Measurements from ENCODE around the gene CNIH3.
"Not testable (repeated sequence)": the region's sequence is repeated elsewhere in the genome, so short reads cannot be mapped to it uniquely, and the experiment has no call there.

The CNIH3 gene

DNA sequence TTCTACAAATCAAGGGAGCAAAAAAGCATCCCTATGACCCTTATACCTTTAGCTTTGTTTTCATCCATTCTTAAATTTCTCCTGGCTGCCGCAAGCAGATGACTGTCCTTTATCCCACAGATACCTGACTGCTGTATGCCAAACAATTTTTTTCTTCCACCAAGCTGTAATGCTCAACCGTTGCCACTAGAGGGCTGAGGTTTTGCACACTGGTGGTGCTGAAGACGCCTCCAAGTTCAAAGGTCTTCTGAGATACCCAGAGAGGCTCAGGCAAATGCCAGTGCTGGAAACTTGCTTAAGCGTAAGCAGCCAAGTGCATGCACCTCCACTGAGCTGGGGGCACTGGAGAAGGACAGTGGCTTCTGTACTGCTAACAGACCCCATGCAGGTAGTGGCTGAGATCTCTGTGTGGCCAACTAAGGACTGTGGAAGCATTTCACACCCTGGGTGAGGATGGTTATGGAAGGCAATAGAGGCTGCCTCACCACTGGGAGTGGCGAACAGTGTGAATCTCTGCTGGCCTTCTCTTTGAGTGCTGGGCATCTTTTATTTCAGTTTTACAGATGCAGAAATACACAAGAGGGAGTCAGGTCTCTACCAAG, 28.5 kb downstream of the CNIH3 start:
- peak; percentile 51 for DNase-seq

DNA sequence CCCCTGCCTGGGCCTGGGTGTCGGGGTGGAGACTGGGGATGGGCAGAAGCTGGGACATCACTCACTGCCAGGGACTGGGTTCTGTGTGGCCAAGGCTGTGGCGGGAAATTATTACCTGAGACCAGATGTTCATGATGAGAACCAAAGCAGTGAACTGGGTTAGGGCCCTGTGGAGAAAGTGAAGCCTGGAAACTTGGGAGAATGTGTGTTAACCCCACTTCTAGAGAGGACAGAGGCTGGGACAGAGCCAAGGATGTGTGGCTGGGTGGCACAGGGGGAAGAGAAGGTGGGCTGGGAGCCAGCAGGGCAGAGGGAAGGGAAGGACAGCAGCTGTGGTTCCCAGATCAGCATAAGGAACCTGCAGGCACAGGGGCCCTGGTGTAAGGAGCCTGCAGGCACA, 31.3 kb downstream of the CNIH3 start:
- no peak for DNase-seq

DNA sequence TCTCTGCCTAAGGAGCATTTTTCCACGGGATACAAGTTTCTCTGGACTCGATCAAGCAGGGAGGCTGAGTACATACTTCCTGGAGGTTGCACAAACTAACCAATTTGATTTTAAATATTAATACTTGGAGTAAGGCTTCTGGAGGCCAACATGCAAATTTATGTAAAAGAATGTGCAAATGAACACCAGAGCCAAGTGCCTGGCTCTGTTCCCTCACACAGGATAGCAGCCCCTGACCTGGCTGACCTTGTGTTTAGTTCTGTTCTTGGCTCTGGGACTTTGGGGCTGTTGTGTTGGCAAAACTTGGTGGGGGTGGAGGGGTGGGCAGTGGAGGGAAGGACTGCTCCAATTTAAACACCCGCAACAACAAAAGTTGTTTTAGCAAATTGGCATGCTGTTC, 34.2 kb downstream of the CNIH3 start:
- no peak for DNase-seq

DNA sequence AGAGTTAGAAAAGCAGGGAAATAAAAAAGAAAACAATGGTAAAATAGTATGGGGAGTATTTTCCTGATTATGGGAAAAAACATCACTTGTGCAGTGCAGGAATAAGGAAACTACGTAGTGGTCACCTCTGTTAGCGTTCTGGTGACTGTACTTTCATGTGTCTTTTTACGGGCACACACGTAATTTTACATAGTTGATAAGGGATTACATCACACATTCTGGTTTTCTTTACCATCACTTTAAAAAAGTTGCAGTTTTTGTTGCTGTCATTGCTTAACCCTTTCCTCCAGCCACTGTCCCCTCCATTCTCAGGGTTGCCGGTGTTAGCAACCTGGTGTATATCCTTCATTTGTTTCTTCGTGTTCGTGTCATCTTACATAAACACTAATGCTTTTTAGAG, 35.1 kb downstream of the CNIH3 start:
- no peak for DNase-seq

DNA sequence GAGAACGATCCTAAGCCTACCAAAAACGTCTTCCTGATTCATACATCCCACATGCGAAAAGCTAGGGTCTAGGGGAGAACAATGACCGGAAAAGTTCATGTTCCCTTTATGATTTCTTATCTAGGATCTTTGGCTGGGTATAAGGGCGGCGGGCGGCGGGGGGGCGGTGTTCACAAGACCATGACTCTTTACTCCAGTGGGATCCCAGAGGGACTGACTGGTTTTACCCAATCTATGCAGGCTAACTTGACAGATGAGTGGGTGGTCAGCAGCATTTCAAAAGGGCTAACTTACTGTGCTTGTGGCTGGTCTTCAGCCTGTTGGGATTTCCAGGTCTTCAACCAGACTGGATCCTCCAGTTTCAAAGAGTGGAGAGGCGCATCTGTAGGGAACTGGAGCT, 40.3 kb downstream of the CNIH3 start:
- DNase-seq, result no peak

DNA sequence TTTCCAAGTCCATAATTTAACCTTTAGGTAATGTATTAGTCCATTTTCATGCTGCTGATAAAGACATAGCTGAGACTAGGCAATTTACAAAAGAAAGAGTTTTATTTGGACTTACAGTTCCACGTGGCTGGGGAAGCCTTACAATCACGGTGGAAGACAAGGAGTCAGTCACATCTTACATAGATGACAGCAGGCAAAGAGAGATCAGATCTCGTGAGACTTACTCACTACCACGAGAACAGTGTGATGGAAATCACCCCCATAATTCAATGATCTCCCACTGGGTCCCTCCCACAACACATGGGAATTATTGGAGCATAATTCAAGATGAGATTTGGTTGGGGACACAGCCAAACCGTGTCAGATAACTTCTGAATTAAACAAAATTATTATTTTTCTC, 44.0 kb downstream of the CNIH3 start:
- DNase-seq, result no peak

DNA sequence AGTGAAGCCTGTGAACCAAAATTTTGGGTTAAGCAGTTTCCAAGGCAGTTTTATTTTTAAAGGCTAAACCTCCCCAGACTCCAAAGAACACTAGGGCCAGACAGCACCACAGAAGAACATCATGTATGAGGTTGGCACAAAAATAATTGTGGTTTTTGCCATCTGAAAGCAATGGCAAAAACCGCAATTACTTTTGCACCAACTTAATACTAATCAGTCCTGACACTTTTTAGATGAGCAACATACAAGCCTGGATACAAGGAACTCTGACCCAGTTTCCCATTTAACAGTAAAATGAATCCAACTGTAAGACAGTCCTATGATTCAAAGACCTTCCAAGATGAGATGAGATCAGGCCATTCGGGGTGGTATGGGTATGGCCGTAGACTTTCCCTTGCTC, 46.8 kb downstream of the CNIH3 start:
- DNase-seq, result no peak

DNA sequence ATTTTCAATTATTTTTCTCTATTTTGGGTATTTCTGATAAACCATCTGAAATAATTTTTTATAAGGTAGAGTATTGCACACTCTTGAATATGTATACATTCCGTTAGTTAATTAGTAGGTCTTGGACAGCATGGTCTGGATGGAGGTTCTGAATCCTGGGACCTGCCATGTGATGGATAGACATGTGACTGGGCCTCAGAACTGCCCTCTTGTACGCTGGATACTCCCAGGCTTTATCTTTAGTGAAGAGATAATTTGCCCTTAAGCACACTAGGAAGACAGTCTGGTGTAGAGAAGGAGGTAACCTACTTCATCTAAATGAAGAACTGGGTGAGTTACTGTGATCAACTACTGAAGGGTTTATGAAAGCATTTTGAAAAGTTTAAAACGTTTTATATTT, 48.9 kb downstream of the CNIH3 start:
- no peak for DNase-seq

DNA sequence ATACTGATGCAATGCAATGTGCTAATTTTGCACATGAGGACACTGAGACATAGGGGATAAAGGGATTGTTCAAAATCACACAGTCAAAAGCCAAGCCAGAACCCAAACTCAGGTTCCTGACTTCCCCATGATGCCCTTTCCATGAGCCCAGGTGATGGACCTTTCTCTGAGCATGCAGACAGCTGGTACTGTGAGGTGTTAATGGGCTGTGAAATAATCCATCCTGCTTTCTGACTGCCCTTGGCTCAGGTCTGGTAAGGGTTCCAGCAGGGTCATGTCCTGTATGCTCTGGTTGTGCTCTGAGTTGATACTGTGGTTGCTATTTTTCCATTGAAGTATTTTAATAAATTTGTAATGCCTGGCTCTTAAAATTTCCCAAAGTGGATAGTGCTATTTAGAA, 50.0 kb downstream of the CNIH3 start:
- no peak for DNase-seq

DNA sequence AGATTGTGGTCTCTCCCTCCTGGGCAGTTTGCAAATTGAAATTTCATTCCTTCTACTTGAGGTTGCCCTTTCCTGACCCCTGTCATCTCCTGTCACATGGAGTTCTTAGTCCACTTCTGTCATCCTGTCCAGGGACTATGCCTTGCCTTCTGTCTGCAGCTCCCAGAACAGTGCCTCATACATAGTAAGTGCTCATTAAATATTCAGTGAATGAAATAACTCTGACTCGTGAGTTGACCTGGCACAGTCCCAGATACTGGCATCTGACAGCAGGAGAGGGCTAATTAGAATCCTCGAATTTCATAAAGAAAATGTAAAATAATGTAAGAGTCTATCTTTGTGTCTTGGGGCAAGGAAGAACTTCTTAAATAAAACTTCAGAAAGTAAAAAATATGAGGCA, 50.8 kb downstream of the CNIH3 start:
- no peak for DNase-seq

DNA sequence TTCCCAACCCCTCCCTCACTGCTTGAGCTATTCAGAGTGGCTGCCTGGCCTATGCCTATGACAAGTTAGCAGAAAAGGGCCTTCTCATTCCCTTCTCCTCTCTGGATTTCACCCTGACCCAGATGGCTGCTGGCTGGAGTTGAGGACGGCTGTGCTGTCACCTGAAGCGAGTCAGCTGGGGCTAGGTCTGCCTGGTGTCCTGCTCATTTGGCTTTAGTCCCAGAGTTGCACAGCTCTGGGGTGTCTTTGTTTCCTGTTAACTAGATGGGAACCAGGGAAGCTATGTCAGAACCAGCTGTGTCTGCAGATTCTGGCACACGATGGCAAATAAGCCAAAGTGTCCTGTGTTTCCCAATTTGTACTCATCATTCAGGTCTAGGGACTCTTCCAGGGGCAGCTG, 52.9 kb downstream of the CNIH3 start:
- DNase-seq, result no peak

DNA sequence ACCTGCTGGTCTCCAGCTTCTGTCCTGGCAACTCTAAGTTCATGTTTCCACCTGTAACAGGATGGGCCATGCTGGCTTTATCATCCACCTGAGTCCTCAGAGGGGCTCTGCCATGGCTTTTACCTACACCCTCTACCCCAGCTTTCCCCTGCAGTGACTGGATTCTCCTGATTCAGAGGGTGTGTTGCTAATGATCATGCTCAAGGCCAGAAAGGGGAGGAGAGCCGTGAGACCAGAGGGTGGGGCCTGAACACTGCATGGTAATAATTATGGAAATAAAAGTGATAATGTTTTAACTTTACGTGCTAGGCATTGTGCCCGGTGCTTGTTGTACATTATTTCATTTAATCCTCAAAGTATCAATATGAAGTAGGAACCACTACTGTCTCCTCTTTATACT, 53.3 kb downstream of the CNIH3 start:
- DNase-seq, result no peak

DNA sequence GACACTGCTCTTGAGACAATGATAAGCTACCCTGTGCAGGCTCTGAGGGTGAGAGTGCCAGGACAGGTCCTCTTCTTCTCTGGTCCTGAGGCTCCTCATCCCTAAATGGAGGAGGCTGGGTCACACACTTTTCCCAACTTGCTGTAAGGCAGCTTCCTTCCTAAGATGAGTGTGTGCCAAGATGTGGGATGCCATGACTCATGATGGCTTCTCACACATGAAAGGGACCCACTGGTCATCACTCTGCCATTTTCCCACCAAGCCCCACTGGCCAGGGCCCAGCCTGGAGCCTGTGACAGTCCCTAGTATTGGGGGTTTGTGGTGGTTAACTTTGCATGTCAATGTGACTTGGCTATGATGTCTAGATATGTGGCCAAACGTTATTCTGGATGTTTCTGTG, 54.4 kb downstream of the CNIH3 start:
- DNase-seq, result peak; percentile 13

DNA sequence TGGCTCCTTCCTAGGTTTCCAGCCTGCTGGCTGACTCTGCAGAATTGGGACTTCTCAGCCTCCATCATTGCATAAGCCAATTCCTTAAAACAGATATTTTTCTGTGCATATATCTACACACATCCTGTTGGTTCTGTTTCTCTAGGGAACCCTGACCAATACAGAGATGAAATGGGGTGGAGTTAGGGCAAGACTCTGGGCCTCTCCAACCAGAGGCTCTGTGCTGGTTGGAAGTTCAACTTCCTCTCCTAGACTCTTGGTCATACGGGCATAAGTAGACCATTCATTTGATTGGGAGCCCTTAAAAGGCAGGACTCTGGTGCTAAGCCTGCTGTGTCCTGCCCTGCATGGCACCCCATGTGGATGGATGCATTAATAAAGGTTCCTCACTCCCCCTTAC, 55.0 kb downstream of the CNIH3 start:
- DNase-seq, result no peak

DNA sequence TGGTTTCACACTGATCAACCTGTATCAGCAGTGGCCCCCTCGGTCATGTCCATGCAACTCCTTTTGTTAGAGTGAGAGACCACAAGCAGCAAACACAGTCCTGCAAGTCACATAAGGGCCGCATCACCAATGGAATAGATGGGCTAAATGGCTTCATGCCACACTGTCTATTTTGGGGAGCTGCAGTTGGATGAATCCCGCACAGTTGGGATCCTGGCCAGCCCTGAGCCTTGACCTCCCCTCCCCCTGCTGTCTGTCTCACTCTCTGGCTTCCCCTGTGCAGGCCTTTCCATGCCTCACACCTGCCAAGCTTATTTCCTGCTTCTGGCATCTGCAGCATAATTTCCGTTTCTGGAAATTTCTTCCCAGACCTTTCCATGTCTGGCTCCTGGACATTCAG, 57.0 kb downstream of the CNIH3 start:
- DNase-seq, result no peak

DNA sequence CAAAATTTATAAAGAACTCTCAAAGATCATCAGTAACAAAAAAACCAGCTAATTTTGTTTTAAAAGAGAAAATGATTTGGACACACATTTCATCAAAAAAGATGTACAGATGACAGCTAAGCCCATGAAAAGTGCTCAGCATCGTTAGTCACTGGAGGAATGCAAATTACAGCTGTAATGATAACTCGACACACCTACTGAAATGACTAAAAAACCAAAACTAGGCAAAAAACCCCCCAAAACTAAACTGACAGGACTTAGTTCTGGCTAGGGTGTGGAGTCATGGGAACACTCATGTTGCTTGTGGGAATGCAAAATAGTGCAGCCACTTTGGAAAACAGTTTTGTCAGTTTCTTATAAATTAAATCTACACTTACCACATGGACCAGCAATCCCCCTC, 59.5 kb downstream of the CNIH3 start:
- no peak for DNase-seq

DNA sequence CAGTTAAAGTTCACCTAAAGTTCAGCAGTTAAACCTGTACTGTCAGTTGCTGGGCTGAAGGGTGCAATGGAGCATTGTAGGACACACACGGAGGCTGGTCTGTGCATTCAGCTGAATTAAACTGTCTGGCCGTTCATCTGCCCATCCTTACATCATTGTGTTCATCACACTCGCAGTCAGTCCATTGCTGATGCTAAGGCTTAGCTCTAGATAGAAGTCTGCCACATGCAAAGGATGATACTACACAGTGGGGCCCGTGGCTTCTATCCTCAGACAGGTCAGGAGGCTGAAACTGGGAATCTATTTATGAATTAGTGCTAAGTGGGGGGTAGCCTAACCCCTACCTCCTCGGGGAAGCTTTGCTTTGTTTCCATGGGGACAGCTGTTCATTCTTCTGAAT, 60.4 kb downstream of the CNIH3 start:
- DNase-seq, result no peak

DNA sequence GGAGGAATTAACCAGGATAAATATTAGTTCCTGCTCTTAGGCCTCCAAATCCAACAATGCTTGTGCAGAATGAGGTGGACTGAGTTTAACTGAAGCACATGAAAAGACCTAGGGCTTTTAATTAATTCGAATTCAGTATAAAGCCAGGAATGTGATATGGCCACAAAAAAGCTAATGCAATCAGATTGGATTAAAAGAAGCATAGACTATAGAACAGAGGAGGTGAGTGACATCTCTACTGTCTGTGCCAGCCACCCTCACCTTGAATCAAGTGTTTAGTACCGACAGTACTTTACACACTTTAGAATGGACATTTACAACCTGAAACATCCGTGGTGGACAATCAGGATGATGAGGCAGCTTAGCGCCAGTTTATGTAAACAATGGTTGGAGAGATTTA, 62.1 kb downstream of the CNIH3 start:
- no peak for DNase-seq

DNA sequence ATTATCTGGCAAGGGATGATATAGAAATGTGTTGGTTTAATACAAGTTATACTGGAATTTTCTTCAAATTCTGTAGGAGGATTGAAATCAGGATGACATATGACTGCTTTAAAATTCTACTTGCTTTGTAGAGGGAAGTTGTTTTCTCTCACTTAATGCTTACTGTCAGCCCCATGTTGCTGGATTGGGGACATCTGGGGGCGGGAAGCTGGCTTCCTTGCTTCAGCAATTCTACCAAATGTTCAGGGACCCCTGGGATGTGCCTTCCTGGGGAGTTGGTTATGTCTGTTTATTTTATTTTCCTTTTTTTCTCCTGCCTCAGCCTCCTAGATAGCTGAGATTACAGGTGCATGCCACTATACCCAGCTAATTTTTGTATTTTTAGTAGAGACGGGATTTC, 63.5 kb downstream of the CNIH3 start:
- no peak for DNase-seq

DNA sequence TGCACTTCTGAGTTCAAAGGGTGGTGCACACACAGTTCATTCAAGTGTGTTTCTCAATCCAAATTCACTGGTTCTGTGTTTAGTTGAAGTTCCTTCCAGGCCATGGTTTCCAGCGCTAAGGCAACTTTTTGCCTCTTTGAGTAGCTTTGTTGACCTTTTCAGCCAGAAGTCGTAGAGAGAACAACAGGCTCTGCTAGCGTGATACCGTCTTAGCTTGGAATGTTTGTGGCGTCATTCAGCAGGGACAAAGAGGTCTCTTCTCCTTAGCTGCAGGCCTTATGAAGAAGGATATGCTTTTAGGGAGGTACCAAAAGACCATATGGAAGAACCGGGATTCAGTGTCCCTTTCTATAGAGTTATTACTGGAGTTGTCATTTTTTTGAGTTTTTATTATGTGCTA, 65.7 kb downstream of the CNIH3 start:
- no peak for DNase-seq

DNA sequence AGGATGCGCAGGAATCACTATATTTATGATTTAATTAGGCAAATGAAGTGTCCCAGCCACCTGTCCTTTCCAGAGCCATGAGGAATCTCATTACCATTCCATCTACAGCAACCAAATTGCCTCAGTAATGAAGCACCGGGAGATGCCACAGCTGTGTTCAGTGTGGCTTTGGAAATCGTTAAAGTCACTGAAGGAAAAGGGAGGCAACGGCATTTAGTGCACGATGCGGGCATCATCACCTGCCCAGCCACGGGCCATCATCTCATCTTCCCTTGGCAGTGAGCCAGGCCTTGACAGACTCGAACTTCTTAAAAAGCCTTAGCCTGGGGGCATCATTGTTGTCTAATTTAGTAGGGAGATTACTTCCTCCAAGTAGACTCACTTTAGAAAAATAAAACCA, 67.8 kb downstream of the CNIH3 start:
- no peak for DNase-seq

DNA sequence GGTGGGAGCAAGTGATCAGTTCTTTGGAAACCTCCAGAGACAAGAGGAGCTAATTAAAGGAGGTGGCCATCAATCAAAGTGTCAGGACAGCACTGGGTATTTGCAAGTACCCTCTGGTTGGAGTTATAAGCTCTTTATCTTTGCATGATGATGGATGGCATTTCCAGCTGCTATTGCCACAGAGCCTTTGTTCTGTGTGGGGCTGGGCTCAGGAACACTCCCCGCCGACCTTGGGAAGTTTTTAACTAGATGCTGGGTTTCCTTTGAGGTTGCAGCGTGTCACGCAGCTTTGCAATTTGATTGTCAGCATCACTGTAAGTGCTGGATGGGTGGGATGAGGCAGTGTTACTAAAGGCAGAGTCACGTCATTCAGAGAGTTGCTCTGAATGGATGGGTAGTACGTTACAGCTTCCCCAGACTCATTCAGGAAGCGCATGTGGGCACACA, 68.9 kb downstream of the CNIH3 start:
- DNase-seq, result no peak

DNA sequence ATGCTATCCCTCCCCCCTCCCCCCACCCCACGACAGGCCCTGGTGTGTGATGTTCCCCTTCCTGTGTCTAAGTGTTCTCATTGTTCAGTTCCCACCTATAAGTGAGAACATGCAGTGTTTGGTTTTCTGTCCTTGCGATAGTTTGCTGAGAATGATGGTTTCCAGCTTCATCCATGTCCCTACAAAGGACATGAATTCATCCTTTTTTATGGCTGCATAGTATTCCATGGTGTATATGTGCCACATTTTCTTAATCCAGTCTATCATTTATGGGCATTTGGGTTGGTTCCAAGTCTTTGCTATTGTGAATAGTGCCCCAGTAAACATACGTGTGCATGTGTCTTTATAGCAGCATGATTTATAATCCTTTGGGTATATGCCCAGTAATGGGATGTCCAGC, 70.0 kb downstream of the CNIH3 start:
- not testable (repeated sequence) for DNase-seq

DNA sequence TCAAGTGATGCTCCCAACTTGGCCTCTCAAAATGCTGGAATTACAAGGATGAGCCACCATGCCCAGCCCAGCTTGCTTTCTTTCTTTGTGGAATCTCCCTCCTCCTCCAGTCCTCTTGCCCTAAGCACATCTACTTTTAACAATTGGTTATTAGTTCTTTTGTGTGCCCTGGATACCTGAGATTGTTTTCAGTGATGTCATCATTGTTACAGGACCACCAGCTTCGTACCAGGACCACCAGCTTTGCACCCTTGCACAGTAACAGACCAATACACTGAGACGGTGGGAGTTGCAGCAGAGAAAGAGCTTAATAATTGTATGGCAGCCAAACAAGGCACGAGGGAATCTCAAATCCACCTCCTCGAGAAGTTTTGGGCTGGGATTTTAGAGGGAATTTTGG, 71.3 kb downstream of the CNIH3 start:
- DNase-seq, result no peak

DNA sequence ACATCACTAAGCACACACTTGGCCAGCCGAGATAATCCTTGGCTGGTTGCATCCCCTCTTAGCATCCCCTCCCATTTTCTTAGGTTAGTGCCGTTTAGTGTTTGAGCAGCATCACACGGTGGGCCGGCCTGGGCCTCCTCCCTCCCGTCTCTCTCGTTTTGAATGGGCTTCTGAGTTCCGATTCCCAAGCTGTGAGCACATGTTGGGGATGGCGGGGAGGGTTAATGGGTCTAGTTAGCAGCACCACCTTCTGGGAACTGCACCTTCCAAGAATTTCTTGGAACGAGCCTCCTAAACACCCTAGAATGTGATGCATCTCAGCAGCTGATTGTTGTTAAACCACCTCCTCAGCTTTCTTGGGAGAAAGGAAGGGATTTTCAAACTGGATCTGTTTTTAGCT, 73.3 kb downstream of the CNIH3 start:
- no peak for DNase-seq

DNA sequence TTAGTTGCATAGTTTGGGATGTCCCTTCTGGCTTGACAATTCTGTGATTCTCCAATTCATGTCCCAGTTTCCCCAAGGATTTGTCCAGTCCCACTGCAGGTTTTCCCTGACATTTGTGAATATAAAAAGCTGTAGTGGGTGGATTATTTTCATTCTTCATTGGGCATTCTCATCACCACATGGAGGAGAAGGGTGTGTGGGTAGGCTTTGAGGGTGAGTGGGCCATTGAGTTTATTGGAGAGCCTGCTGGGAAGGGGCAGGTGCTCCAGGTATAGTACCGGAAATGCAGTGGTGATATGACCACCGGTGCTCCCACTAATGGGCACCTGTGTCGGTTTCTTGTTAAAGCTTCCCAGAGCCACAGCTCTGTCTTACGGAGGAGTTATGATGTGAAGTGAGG, 74.5 kb downstream of the CNIH3 start:
- no peak for DNase-seq
